Suprapubic skin (tissue), 4 donors: ENCODE results near the gene PRRC2B.

ENCODE experiments used
- CTCF ChIP-seq, 2 donors: fragments of 200-600 bp in 1 of 2; fragments of 450-650 bp in 1 of 2; sonication (generic) in 1 of 2; IDR thresholded peaks; one replicate each; pipeline ENCODE4 v1.5.1; 2016 to 2019; ENCODE audit warnings: antibody characterized with exemption in 2 of 2, mild to moderate bottlenecking in 1 of 2, moderate library complexity in 1 of 2
- EP300 ChIP-seq: sonication (generic); formaldehyde crosslinking; IDR thresholded peaks from one replicate; pipeline ENCODE4 v1.6.1; 2017; ENCODE audit warnings: antibody characterized with exemption
- POLR2A ChIP-seq, 2 donors: fragments of 450-650 bp; IDR thresholded peaks; one replicate each; pipeline ENCODE4 v1.6.1; 2017; ENCODE audit warnings: antibody characterized with exemption in 2 of 2, mild to moderate bottlenecking in 2 of 2, moderate library complexity in 2 of 2
- POLR2AphosphoS5 ChIP-seq, 3 donors: sonication (generic); formaldehyde crosslinking; IDR thresholded peaks; one replicate each; pipeline ENCODE4 v1.6.1; 2017; ENCODE audit warnings: antibody characterized with exemption in 3 of 3

- TF ChIP-seq CTCF (IDR thresholded peaks at IDR 0.05) (no peak), POLR2A (IDR thresholded peaks at IDR 0.05) (no peak), EP300 (no peak), POLR2AphosphoS5 (IDR thresholded peaks at IDR 0.05) (no peak)
These were observed 65.2 kb downstream of the PRRC2B start for GRCh38 chr9:131459056-131459455.
